HG03135 (cell line): ENCODE data around the gene TRIM38.

Experiments used
- ATAC-seq: cut with Tn5 transposase; IDR thresholded peaks from one replicate; pipeline ENCODE4 v1.9.1; 2021; ENCODE audit warnings: mild to moderate bottlenecking, moderate library complexity; ENCODE audit not compliant: unreplicated experiment

The TRIM38 gene

DNA sequence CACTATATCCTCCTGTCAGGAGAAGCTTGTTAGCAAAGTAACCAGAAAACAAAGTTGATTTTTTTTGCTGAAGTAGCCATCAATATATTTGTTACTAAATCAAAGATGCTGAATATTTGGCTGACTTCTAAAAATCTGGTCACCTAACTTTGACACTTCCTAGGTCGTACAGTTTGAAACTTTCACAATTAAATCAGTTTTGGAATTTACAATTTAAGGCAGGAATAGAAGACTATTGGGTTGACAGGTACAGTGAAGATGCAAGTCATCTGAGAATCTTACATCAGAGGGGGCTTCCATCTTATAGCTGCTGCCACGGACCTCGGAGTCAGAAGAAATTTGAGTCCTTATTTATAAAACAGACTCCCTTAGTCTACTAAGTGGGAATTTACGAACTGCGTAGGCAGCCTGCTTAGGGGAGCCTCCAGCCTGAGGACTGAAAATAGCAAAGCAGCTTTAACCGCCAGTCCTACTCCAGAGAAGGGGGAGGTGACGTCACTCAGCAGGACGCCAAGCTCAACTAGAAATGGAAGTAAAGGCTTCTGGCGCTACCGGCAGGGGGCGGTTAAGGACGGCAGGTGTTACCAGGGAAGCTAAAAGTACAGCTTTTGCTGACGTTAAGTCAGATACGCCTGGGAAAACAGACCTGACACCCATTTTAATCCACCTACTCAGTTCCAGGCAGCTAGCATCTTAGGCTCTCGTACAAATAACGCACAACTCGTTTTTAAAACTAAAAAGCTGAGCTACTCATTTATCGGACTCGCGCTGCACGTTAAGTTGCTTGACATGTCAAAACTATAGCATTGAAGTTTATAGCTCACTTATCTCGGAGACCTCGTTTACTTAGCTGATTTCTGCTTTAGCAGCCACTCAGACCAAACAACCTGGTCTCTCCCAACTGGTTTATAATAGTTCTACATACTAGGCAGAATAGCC is 63.6 kb downstream of the TRIM38 start:
- peak; percentile 29 for ATAC-seq

DNA sequence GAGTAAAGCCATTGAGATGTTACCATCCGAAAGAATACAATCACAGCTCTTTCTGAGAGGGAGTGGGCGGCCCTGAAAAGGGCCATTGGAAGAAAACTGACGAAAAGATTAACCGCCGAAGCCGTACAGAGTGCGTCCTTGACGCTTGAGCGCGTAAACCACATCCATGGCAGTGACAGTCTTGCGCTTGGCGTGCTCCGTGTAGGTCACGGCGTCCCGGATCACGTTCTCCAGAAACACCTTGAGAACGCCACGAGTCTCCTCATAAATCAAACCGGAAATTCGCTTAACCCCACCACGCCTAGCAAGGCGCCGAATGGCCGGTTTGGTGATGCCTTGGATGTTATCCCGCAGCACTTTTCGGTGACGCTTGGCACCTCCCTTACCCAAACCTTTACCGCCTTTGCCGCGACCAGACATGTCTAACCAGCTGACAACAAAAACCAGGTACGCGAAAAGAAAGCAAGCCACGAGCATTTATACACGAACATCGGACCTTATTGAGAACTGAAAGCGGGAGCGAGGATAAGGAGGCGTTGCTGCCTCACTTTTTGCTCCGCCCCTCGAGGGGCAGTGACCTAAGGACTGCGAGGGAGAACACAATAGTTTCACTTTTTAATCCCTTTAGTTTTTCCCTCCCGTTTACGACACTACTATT is 64.4 kb downstream of the TRIM38 start:
- peak; percentile 35 for ATAC-seq

DNA sequence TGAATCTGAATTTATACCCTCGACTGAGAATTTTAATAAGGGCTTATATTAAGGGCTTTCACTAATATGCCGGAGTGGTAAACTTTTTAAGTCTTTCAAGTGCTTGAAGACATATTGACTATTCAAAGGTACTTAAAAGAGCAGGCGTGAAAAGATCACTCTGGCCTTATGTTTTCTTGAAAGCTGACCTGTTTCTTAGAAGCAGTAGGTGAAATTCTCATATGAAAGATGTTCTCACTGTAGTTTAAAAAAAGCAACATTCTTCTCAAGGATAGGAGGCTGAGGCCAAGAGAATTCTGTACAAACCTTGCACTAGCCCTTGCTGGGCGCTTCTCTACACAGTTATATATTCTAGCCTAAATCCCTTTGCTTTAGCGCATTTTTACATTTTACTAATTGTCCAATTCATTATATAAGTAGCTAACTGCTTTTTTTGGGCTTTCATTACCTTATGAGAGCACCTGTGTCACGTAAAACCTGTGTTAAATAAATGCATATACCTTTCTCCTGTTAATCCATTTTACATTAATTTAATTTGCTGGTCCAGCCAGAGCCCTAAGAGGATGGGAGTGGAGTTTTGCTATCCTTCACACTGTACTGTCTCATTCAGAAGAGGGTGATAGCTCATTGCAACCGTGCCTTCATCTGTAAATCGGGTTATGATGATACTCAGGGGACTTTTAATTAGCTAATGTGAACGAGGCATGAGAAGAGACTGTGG is 65.0 kb downstream of the TRIM38 start:
- no peak for ATAC-seq

DNA sequence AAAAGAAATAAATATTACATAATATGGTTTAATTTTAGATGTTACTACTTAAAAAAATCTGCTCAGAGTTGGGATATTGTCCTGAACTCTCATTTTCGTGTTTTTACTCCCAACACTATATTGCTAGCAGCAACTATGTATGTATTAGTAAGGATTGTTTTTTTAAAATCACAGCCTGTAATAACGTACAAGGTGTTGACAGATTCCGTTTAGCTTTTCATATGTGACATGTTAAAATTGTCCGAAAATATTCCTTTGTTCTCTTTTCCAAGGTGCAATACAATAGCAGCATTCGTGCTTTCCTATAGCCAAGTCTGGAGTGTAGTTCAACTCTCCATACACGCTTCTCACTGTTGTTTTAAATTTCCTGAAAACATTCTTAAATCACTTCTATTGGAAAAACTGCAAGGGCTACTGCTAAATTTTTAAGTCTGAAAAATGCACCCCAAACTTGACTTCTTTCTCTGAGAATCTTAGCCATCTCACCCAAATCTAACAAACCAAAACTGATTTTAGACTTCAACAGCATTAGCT is 65.7 kb downstream of the TRIM38 start:
- ATAC-seq: no peak

DNA sequence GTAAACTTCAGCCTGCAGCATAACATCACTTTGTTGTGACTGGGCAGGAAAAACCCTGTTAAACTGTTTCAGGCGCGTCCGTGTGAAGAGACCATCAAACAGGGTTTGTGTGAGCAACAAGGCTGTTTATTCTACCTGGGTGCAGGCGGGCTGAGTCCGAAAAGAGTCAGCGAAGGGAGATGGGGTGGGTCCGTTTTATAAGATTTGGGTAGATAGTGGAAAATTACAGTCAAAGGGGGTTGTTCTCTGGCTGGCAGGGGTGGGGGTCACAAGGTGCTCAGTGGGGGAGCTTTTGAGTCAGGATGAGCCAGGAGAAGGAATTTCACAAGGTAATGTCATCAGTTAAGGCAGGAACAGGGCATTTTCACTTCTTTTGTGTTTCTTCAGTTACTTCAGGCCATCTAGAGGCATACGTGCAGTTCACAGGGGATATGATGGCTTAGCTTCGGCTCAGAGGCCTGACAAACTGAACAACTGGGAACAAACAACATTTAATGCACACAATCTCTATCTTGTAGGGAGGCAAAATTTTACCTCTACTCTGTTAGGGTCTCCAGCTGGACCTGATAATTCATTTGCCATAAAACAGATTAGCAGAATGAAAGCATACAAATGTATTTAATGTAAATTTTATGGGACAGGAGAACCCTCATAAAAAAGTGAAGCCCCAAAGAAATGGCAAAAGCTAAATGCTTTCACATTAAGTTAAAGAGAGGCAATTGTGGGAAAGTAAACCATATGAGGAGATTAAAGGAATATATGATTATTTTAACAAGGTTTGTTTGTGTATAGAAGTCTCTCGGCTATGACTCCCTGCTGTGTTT is 66.4 kb downstream of the TRIM38 start:
- ATAC-seq: no peak

DNA sequence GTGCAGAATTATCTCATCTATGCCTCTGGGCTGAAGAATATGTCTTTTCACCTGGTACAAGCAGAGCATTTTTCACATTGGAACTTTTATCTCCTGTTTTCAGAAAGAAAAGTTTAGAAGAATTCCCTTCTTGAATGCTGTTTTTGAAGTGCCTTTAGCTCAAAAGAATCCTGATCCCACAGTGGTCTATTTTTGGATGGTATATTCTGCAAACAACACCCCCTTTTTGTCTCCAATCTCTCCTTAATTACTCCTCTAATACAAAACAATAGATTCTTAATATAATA is 66.9 kb downstream of the TRIM38 start:
- no peak for ATAC-seq

DNA sequence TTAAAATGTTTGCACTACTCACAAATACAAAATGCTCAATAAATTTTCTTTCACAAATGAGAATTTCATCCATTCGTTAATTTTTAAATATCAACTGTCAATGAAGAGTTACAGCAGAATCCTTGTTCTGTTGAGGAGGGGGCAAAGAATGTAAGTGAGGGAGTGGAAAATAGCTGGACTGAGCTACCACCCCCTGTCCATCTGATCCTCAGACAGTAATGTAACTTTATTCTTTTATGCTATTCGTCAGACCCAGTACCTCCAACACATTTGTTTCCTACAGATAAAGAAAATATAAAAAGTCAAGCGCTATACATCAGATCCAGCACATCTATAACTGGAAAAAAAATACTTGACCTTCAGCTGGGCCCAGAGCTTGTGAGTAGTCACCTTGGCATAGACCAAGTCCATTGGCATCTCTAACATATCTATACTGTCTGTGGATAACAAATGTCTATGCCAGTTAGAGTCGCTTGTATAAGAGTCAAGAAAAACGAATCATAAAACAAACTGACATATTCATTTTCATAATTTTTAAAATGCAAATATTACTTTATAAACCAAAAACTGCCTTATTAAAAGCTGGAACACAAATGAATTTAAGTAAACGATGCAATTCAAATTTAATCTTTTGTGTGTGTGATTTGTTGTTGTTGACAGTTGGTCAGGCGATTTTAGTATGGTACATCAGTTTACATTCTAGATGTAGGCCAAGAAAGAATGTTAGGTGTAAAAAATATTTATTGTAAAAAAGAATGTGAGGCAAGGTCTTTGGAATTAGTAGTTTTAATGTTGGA is 67.5 kb downstream of the TRIM38 start:
- ATAC-seq: no peak

DNA sequence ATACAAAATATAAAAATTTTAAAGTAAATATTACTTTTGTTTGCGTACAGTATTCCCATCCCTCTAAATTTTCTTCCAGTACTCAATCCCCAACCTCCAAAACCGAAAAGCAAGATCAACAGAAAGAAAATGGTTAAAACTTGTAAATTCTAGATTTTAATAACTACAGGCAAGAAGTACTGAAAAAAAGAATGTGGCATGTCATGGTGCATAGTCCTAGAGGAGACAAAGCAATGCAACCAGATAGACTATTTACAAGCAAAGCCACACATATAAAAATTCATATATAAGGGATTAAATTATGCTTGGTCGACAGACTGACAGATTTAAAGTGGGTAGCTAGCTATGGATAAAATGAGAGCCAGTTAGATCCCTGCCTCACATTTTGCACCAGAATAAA is 68.1 kb downstream of the TRIM38 start:
- ATAC-seq: no peak

DNA sequence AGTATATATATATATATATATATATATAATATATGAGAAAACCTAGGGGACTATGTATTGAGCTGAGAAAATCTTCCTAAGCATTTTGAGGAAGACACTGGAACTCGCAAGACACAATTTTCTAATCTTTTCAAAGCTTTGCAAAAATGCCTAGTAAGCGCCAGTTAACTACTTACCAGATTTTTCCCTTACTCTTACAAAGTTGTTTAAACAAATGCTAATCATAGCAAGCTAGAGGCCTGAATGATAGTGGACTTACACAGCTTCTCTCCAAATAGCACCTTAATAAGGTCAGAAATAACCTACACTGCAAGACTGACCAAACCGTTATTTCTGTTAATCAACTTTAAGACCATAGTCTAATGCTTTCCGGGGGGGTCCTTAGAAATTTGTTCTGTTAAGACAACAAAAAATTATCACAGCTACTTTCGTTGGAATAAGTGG is 68.6 kb downstream of the TRIM38 start:
- no peak for ATAC-seq

DNA sequence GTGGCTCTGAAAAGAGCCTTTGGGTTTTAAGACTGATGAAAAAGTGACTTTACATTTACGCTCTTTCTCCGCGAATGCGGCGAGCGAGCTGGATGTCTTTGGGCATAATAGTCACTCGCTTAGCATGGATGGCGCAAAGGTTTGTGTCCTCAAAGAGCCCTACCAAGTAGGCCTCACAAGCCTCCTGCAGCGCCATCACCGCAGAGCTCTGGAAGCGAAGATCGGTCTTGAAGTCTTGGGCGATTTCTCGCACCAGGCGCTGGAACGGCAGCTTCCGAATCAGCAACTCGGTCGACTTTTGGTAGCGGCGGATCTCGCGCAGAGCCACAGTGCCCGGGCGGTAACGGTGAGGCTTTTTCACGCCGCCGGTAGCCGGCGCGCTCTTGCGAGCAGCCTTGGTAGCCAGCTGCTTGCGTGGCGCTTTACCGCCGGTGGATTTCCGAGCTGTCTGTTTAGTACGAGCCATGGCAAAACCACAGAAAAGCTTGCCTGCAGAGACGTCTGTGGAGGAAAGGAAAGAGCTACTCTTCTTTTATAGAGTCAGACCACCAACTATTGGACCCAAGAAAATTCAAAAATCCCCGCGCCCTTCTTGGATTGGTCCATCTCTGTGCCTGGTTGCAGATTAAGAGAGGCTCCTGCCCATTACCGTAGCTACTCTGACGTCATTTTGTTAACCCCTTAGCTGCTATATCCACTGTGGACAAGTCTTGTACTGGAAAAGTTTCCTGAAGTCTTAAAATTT is 69.2 kb downstream of the TRIM38 start:
- peak; percentile 53 for ATAC-seq

DNA sequence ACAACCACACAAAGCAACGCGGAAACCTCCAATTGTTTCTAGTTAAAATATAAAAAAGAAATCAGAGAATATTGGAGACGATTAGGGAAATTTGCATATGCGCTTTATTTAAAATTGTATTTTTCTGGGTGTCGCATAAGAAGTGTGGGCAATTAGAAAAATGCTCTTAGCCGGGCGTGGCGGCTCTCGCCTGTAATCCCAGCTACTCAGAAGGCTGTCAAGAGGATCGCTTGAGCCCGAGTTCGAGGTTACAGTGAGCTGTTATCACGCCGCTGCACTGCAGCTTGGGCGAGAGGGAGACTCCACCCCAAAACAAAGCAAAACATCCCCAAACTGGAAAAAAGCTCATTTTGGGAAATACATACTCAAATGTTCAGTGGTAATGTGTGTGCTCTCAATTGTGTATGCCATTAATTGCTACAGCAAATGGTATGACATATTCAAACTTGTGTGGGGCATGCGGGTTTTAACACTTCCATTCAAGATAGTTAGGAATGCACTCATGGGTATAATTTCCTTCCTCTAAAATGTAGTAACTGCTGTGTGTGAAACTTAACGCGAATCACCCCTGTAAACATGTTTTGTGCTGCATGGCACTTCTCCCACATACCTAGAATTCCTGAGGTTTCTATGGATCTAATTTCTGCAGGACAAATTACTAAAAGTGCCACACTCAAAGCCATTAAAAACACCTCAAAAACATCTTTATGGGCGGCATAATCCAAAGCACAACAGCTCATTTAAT is 69.9 kb downstream of the TRIM38 start:
- peak; percentile 3 for ATAC-seq

DNA sequence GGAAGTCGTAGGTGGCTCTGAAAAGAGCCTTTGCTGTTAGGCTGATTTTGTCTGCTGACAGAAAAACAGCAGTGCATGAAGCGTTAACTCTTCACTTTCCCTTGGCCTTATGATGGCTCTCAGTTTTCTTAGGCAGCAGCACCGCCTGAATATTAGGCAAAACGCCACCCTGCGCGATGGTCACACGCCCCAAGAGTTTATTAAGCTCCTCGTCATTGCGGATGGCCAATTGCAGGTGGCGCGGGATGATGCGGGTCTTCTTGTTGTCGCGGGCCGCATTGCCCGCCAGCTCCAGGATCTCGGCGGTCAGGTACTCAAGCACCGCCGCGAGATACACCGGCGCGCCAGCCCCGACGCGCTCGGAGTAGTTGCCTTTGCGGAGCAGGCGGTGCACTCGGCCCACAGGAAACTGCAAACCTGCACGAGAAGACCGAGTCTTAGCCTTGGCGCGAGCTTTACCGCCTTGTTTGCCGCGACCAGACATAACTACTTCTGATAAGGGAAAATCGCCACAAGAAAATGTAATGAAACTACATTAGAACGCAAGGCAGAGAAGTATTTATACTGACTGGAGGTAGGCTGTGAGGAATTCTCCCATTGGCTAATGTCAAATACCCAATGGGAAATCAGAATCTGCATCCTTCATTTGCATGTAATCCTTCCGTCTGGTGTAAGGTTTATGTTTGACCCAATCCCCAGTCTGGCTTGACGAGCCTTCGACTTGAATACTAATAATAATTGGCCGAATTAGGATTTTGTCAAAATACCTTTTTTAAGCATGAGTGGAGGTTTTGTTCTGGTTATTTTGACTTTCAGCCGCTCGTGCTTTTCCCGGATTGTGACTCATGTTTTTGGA is 70.7 kb downstream of the TRIM38 start:
- peak; percentile 52 for ATAC-seq

DNA sequence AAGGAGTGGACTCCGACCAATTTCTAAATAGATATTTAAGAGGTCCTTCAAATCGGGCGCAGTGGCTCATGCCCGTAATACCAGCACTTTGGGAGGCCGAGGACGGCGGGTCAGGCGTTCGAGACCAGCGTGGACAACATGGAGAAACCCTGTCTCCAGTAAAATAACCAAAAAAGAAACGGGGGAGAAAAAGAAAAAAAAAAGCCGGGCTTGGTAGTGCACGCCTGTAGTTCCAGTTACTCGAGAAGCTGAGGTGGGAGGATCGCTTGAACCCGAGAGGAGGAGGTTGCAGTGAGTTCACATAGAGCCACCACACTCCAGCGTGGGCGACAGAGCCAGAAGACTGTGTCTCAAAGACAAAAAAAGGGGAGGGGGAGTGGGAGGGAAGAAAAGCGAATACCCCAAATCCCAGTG is 71.3 kb downstream of the TRIM38 start:
- no peak for ATAC-seq

DNA sequence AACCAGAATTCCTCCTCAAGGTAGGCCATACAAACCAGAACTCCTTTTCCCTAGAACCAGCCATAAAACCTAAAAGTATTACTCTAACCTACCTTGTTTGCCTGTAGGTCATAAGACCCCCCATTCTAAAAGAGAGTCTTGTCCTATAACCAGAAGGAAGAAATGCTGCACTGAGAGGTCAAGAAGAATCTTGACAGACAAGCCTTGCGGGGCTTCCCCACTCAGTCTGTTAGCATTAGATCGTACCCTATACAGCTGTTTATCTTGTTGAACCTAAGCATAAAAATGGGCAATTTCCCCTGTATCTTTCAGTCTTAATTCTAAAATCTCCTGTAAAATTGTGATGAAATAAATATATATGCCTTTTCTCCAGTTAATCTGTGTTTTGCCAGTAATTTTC is 72.3 kb downstream of the TRIM38 start:
- no peak for ATAC-seq
